GM18507 (cell line): ENCODE measurements around the gene SIK2.

Experiments used
- DNase-seq: peaks from one replicate; pipeline ENCODE4 v3.0.0; 2011; ENCODE audit warnings: low read depth; ENCODE audit not compliant: insufficient read length; ENCODE audit errors: extremely low spot score
- FAIRE-seq: peaks from 2 replicates; lab custom pipeline; 2011; peaks lifted over from hg19 to GRCh38; lab: Jason Lieb, UNC

Gene SIK2

DNA sequence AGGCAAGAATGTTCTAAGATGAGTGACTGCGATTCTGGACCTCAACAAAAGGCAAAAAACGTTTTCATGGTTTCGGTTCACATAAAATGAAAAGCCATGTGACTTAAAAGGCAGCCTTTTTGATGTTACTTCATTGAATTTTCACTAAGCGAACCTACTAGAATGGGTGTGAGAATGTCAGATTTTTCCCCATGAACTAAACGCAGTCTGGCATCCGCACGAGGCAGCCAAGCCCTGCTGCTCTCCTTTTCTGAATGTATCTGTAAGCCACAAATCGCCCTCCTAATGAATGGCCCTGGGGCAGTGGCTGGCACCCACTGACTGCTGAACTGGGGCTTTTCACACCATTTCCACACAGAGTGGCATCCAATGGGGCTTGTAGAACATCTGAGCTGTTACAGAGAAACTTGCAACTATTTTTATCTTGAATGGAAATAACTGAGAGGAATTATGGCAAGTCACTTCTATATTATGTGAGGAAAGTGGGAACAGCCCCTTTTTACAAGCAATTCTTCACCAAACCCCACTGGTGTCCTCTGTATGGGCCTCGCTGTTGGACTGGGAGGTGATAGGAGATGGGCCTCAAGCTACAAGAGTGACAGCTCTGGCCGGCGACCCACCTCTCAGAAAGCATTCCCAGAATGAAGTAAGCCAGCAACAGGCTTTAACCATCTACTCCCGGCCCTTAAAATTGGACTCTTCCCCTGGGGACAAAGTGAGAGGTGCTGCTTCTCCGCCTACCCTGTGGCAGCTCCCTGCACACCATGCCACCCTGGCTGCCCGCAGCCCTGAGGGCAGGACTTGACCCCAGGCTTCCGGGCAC lies 134.6 kb downstream of the SIK2 start:
- FAIRE-seq (no peak), DNase-seq (no peak)

- FAIRE-seq (no peak), DNase-seq (no peak)
These were observed 135.4 kb downstream of the SIK2 start for GRCh38 chr11:111737444-111738210.

DNA sequence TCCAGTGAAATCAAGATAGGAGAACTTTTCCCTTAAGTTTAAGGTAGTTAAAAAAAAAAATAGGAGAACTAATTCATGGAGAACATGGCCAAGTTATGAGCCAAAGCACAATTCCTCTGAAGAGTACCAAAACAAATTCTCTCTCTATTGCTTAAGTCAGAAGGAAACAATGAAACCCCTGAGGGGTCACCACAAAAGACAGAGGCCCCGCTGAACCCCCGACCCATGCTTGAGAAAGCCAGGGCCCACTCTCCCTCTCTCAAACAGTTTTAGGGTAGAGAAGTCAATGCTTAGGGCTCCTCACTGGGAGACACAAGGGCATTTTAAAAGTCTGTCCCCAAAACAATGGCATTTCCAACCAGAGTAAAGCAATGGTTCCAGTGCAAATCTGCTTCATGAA lies 137.1 kb downstream of the SIK2 start:
- FAIRE-seq (no peak), DNase-seq (no peak)

DNA sequence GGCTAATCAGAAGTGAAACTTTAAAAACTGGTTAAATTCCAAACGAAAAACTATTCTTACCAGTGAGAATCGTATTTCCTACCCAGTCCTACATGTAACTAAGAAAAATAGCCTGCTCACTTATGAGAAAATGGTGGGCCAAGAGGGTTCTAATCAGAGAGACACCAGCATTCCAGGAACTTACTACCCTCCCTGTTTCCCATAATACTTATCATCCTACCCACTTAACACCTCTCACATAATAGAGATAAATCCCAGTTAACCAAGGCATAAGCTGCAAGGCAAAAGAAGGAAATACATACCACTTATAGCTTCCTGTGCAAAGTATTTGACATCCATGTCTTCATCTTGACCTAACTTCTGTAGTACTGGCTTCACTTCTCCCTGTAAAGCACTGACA lies 139.5 kb downstream of the SIK2 start:
- no peak for FAIRE-seq
- DNase-seq: no peak

DNA sequence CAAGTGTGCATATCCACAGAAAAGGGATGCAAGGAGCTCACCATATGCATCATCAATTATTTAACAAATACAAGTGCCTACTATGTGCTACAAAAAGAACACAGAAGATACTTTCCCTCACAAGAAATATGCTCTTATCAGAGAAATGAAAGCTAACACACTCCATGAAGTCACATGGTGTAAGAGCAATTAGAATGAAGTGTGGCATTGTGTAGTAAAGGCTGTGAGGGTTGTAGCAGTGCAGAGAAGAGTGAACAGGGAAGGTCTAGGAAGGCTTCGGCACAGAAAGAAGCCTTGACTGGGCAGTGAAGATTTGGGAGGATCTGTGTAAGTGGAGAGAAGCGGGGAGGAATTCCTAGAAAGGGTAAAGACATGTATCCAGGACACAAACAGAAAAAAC lies 141.5 kb downstream of the SIK2 start:
- FAIRE-seq: no peak

GRCh38 chr11:111745719-111746504 lies 143.7 kb downstream of the SIK2 start:
- no peak for DNase-seq
- no peak for FAIRE-seq

More for the DNA sequence above, 141.5 kb downstream of the SIK2 start:
- no peak for DNase-seq

- no peak for DNase-seq
- FAIRE-seq: no peak
These were observed 146.0 kb downstream of the SIK2 start for GRCh38 chr11:111748035-111748804.

GRCh38 chr11:111749646-111750045 lies 147.4 kb downstream of the SIK2 start:
- DNase-seq: no peak
- no peak for FAIRE-seq

DNA sequence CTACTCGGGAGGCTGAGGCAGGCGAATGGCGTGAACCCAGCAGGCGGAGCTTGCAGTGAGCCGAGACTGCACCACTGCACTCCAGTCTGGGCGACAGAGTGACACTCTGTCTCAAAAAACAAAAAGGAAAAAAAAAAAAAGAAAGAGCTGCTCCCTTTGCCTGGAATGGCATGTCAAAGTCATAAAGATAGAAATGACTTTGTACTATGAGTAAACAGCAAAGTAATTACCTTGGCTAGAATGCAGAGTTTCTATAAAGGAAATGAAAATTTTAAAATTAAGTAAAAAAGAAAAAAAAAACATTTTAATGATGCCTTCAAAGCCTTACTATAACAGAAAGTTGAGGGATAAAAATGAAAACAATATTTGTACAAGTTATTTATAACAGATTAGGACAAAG lies 153.8 kb downstream of the SIK2 start:
- FAIRE-seq (no peak), DNase-seq (no peak)

DNA sequence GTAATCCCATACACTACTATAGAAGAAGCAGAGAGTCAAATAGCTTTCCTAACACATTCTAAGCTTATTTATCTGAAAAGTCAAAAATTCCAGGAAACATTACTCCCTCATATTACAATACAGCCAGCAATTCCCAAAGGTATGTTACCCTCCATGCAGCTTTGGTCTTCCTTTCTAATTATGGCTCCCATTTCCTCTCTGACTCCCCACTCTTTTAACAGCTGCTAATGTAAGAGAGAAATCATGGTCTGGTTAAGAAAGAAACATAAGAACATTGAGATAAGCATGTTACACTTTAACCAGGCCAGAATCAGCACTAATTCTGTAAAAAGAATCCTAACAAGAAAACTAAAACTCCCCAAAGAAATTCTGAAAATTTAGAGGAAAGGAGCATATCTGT lies 157.1 kb downstream of the SIK2 start:
- DNase-seq (no peak), FAIRE-seq (no peak)

GRCh38 chr11:111759778-111760407 lies 157.6 kb downstream of the SIK2 start:
- FAIRE-seq (no peak), DNase-seq (no peak)

GRCh38 chr11:111761036-111761435 lies 158.8 kb downstream of the SIK2 start:
- FAIRE-seq: no peak
- DNase-seq: no peak

GRCh38 chr11:111762526-111762925 lies 160.3 kb downstream of the SIK2 start:
- no peak for DNase-seq
- no peak for FAIRE-seq

DNA sequence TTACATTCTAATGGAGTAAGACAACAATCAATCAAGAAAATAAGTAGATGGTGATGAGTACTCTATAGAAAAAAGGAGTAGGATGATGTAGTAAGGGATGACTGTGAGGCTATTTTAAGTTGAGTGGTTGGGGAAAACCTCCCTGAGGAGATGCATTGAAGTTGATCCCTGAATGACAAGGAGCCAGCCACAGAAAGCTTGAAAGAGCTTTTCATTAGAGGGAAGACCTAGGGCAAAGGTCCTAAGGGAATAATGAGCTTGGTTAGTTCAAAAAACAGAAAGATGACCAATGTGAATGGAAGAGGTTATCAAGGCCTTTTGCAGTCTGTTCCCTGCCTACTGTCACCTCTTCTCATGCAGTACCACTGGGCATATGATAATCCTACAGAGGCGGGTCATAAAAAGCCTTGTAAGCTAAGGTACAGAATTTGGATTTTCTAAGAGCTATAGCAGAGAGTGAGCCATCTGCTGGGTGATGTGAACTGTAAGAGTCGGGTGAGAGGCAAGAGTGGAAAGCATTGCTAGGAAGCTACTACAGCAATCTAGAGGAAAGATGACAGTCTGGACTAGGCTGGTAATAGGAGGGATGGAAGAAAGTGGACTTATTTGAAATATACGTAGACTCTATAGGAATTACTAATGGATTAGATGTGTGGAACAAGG lies 160.9 kb downstream of the SIK2 start:
- FAIRE-seq: no peak
- no peak for DNase-seq

DNA sequence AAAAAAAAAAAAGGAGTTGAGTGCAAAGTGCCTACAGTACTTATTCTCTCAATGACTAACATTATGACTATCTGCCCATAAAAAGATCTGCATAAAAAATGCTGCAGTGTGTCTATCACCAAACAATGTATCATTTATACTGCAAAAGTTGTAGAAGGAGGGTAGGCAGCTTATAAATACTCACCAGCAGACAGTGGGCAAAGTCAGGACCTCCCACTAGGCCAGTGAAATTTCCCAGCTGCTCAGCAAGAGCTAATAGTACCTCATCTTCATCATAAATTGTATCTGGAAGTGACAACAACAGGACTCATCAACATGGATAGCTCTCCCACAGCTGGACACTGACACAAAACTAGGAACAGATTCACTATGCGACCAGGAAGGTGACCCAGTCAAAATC lies 162.4 kb downstream of the SIK2 start:
- no peak for FAIRE-seq
- DNase-seq: no peak

DNA sequence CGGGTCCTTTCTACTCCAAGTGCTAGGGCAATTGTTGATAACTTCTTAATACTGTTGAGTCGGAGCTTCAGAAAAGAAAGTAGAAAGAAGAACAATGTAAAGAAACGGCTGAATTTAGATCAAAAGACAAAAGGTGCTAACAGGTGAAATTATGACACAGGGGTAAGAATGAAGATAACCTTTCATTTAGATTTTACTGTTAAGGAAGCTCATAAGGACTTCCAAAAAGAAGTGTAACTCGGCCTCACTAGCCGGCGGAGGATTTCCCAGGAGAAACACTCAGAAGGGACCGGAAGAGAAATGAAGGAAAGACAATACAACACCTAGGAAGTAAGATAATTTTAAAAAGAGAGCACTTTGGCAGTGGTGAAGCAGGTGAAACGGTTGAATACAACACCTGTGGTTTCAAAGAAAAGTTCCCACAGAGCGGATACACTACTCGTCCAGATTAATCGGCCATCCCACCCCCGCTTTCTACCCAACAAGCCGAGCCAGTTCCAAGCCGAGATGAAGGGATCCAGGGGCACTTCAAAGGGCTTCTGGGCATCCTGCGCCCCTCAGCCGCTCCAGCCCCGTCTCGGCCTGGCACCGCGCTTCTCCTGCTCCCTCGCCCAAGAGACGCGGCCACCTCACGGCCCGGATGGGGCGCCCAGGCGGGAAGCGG lies 163.2 kb downstream of the SIK2 start:
- FAIRE-seq (peak; percentile 12), DNase-seq (no peak)

DNA sequence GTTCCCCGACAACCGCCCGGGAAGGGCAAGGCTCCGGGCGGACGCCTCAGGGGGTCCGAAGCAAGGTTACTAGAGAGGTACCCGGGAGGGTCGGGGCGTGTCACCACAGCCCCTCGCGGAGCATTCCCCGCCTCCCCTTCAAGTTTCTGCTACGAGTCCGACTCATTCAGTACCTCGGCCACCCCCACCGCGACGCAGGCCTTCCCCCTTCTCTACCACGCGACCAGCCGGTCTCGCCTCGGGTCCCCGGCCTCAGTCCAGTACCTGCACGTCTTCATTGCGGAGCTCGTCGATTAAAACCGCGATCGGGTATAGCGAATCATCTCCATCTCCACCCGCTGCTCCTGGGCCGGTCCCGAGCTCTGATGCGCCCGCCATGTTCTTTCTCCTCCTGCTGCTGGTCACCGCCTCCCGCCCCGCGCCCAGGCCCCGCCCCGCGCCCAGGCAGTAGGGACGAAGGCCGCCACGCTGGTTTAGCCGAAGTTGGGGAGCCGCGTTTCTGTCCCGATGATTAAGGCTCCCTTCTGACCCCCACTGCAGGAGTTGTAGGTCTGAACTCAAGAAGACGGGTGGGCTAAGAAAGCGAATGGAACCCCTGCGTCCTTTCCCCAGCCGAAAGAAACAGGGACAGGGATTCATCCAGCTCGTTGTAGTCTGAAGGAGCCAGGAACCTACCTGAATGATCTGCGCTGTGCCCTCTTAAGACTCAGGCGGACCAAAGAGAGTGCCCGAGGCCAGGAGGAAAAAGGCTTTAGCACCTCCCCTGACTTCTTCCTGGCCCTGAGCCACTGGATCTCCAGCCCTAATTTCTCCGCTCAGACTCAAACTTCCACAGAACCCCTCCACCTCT lies 164.0 kb downstream of the SIK2 start, which contains the start of gene PPP2R1B:
Gene PPP2R1B (minus strand): TSS at position 406 of the 850 bp plus-strand sequence. CDS start 28 bp downstream, at position 378.
- peak; percentile 65 for FAIRE-seq

More for the DNA sequence above, 164.0 kb downstream of the SIK2 start, which contains the start of gene PPP2R1B:
- peak; percentile 89 for DNase-seq
